Astrocyte (in vitro differentiated cells and primary cell): ENCODE measurements around the gene PTAFR.

Source experiments
- CTCF ChIP-seq: IDR thresholded peaks from 2 replicates; pipeline ENCODE4 v1.5.1; 2011; ENCODE audit warnings: low read depth, mild to moderate bottlenecking, inconsistent platforms, low read length, moderate library complexity; ENCODE audit not compliant: insufficient read depth
- EZH2 ChIP-seq: IDR thresholded peaks from 2 replicates; pipeline ENCODE4 v1.6.1; 2012; ENCODE audit warnings: mild to moderate bottlenecking, low read length, inconsistent platforms; ENCODE audit not compliant: insufficient read depth

GRCh38 chr1:28111157-28111556, 65.3 kb downstream of the PTAFR start:
- TF ChIP-seq CTCF, result no peak
- no peak for TF ChIP-seq EZH2
